CD14-positive monocyte (primary cell): ENCODE results near the gene PATZ1. TPM values are rescaled to one million over a fixed set of nuclear protein-coding genes. Genes with fewer than 3 reads are reported as not detected.

Source experiments
- DNase-seq, 3 donors: peaks; one replicate each; pipeline ENCODE4 v3.0.0-alpha.2; 2011 to 2022
- H2AFZ ChIP-seq: 2 replicates; pipeline ENCODE4 v1.6.0; 2012; ENCODE audit warnings: mild to moderate bottlenecking, low read depth, low read length, inconsistent platforms; ENCODE audit not compliant: insufficient read depth, poor library complexity, severe bottlenecking
- H3K27ac ChIP-seq, 2 donors: 1 replicate in 1 of 2; 2 replicates in 1 of 2; pipeline ENCODE4 v1.5.1; 2012 to 2013; ENCODE audit warnings: low read length in 2 of 2, control low read depth in 1 of 2, inconsistent platforms in 1 of 2, low read depth in 1 of 2, mild to moderate bottlenecking in 1 of 2
- H3K27me3 ChIP-seq, 2 donors: one replicate each; pipeline versions ENCODE4 v1.6.0 to v1.6.1; 2011 to 2013; ENCODE audit warnings: low read length in 2 of 2; ENCODE audit not compliant: control insufficient read depth in 2 of 2, insufficient read depth in 2 of 2
- H3K36me3 ChIP-seq, 2 donors: replicated peaks in 1 of 2; 1 replicate in 1 of 2; 2 replicates in 1 of 2; pipeline versions ENCODE4 v1.5.1 to v1.6.1; 2012 to 2013; ENCODE audit warnings: low read length in 2 of 2, control low read depth in 1 of 2, inconsistent platforms in 1 of 2, mild to moderate bottlenecking in 1 of 2; ENCODE audit not compliant: insufficient read depth in 2 of 2, control insufficient read depth in 1 of 2
- H3K4me1 ChIP-seq, 2 donors: 1 replicate in 1 of 2; 2 replicates in 1 of 2; pipeline versions ENCODE4 v1.5.1 to v1.6.1; 2012 to 2013; ENCODE audit warnings: low read length in 2 of 2, control low read depth in 1 of 2, inconsistent platforms in 1 of 2, mild to moderate bottlenecking in 1 of 2, moderate library complexity in 1 of 2; ENCODE audit not compliant: insufficient read depth in 2 of 2, control insufficient read depth in 1 of 2
- H3K4me2 ChIP-seq: replicated peaks from 2 replicates; pipeline ENCODE3; 2012; ENCODE audit warnings: low read length, moderate library complexity, mild to moderate bottlenecking; ENCODE audit not compliant: poor library complexity, severe bottlenecking; ENCODE audit errors: extremely low read depth
- H3K4me3 ChIP-seq, 3 experiments: fragments of 200-600 bp in 1 of 3; sonication (generic) in 1 of 3; replicated peaks in 1 of 3; 1 replicate in 2 of 3; 2 replicates in 1 of 3; pipeline ENCODE4 v1.5.1; 2011 to 2013; ENCODE audit warnings: low read length in 3 of 3, mild to moderate bottlenecking in 3 of 3, control low read depth in 2 of 3, low read depth in 2 of 3, inconsistent platforms in 1 of 3, moderate library complexity in 1 of 3
- H3K79me2 ChIP-seq: 2 replicates; pipeline ENCODE4 v1.6.0; 2012; ENCODE audit warnings: mild to moderate bottlenecking, control low read depth, inconsistent platforms, low read length, moderate library complexity; ENCODE audit not compliant: insufficient read depth
- H3K9ac ChIP-seq: 2 replicates; pipeline ENCODE4 v1.6.0; 2017; ENCODE audit warnings: low read length, mild to moderate bottlenecking; ENCODE audit not compliant: insufficient read depth, poor library complexity, severe bottlenecking
- H3K9me3 ChIP-seq, 2 donors: replicated peaks in 1 of 2; 1 replicate in 1 of 2; 2 replicates in 1 of 2; pipeline versions ENCODE4 v1.5.1 to v1.6.1; 2012 to 2013; ENCODE audit warnings: low read length in 2 of 2, control low read depth in 1 of 2; ENCODE audit not compliant: control insufficient read depth in 1 of 2, insufficient read depth in 1 of 2
- H4K20me1 ChIP-seq: 2 replicates; pipeline ENCODE4 v1.6.0; 2012; ENCODE audit warnings: mild to moderate bottlenecking, low read length, control low read depth, moderate library complexity; ENCODE audit not compliant: insufficient read depth
- H3K27ac Mint-ChIP-seq, 7 donors: one replicate each; pipeline ENCODE4 v1.8.0; 2020; ENCODE audit warnings: mild to moderate bottlenecking in 7 of 7, mixed read lengths in 7 of 7, moderate library complexity in 6 of 7, inconsistent platforms in 2 of 7
- H3K27me3 Mint-ChIP-seq, 3 donors: one replicate each; pipeline ENCODE4 v1.8.0; 2021 to 2022; ENCODE audit warnings: low read depth in 3 of 3, mild to moderate bottlenecking in 3 of 3, mixed read lengths in 3 of 3, moderate library complexity in 3 of 3, inconsistent platforms in 1 of 3
- H3K36me3 Mint-ChIP-seq, 2 donors: one replicate each; pipeline ENCODE4 v1.8.0; 2020; ENCODE audit warnings: mixed read lengths in 2 of 2, inconsistent platforms in 1 of 2, mild to moderate bottlenecking in 1 of 2
- H3K4me1 Mint-ChIP-seq: one replicate; pipeline ENCODE4 v1.8.0; 2020; ENCODE audit warnings: mild to moderate bottlenecking, mixed read lengths
- H3K4me3 Mint-ChIP-seq, 2 donors: one replicate each; pipeline ENCODE4 v1.8.0; 2020; ENCODE audit warnings: mild to moderate bottlenecking in 2 of 2, mixed read lengths in 2 of 2, moderate library complexity in 1 of 2
- H3K9me3 Mint-ChIP-seq, 7 donors: one replicate each; pipeline ENCODE4 v1.8.0; 2020 to 2022; ENCODE audit warnings: mixed read lengths in 7 of 7, mild to moderate bottlenecking in 6 of 7, moderate library complexity in 6 of 7, inconsistent platforms in 2 of 7
- CTCF ChIP-seq: fragments of 200-600 bp; IDR thresholded peaks from one replicate; pipeline ENCODE4 v1.8.0; 2022; ENCODE audit warnings: antibody characterized with exemption, mild to moderate bottlenecking
- WGBS: methylation state at CpG from one replicate; pipeline ENCODE4 v1.1.5; 2013; ENCODE audit warnings: missing lambda C conversion rate; ENCODE audit not compliant: insufficient coverage; 5-methylcytosine and 5-hydroxymethylcytosine counted together
- intact Hi-C, 2 donors: fragments of 100-400 bp; cut with micrococcal nuclease; formaldehyde crosslinking; loops; one replicate each; pipeline versions ENCODE4 v1.15.0 to v1.15.1; 2023
- polyA plus RNA-seq, 3 donors: library from polyadenylated mRNA; depleted of rRNA in 1 of 3; unstranded in 2 of 3; stranded (reverse) in 1 of 3; fragments of 300-500 nt in 2 of 3; fragments of >200 nt in 1 of 3; fragmentation: Illumina TruSeq in 2 of 3; gene quantifications; 1 replicate in 2 of 3; 2 replicates in 1 of 3; pipeline ENCODE4 v1.2.3, GENCODE V29; 2012 to 2021

Gene PATZ1
- polyA plus RNA-seq, 3 donors, result 1.8 to 10.7 (median 2.0) TPM

GRCh38 chr22:31344256-31344577 is 1.9 kb downstream of the PATZ1 start:
- intact Hi-C loops, result loop anchor here in 1 of 2 donors (10.0 kb wide), 1 partner anchor 291 kb away; no protein-coding TSS in a partner anchor
- peak overlapping the region; percentile 40 for H3K9ac ChIP-seq
- WGBS, result 6% methylated on average over 11 of the region's 12 CpGs
- peak overlapping the region; percentile 97 for H3K4me2 ChIP-seq
- Mint-ChIP-seq H3K4me3 (peak overlapping the region; percentile 81 to 90), H3K27ac (peak overlapping the region in 1 of 7 donors; percentile 26), H3K36me3 (peaks cover 36 to 44% of the 10 kb centered on the region in 2 donors), H3K9me3 (no peaks in the 10 kb centered on the region), H3K27me3 (peaks cover under 1 to 3% (median 2%) of the 10 kb centered on the region in 3 donors), H3K4me1 (peaks cover 62% of the 10 kb centered on the region)
- no peaks in the 10 kb centered on the region for H3K9me3 ChIP-seq
- DNase-seq, result no peak
- peaks cover 33 to 37% of the 10 kb centered on the region in 2 donors for H3K36me3 ChIP-seq
- peaks cover 60% of the 10 kb centered on the region for H3K79me2 ChIP-seq
- peaks cover 65% of the 10 kb centered on the region for H4K20me1 ChIP-seq
- peak overlapping the region; percentile 50 for H2AFZ ChIP-seq
- peak overlapping the region in 1 of 3 experiments; percentile 86 for H3K4me3 ChIP-seq
- H3K27ac ChIP-seq, result no peak overlapping the region
- no peak for TF ChIP-seq CTCF
- peaks cover 37 to 47% of the 10 kb centered on the region in 2 donors for H3K4me1 ChIP-seq
- no peaks in the 10 kb centered on the region for H3K27me3 ChIP-seq

- Histone ChIP-seq H3K9me3 (no peaks in the 10 kb centered on the region), H4K20me1 (peaks cover 71% of the 10 kb centered on the region), H3K36me3 (peaks cover 39 to 44% of the 10 kb centered on the region in 2 donors), H3K4me3 (peak overlapping the region in 1 of 3 experiments; percentile 86), H3K79me2 (peaks cover 60% of the 10 kb centered on the region), H3K9ac (peak overlapping the region; percentile 40), H3K4me2 (peak overlapping the region; percentile 97), H3K27ac (peak overlapping the region in 1 of 2 donors; percentile 6), H3K4me1 (peaks cover 37 to 47% of the 10 kb centered on the region in 2 donors), H3K27me3 (no peaks in the 10 kb centered on the region), H2AFZ (no peak overlapping the region)
- no peak for DNase-seq
- Mint-ChIP-seq H3K27ac (peak overlapping the region in 3 of 7 donors; percentile 25 to 61 (median 37)), H3K4me3 (peak overlapping the region; percentile 81 to 90), H3K36me3 (peaks cover 41 to 51% of the 10 kb centered on the region in 2 donors), H3K4me1 (peaks cover 56% of the 10 kb centered on the region), H3K9me3 (no peaks in the 10 kb centered on the region), H3K27me3 (peaks cover 1 to 2% (median 2%) of the 10 kb centered on the region in 3 donors)
- TF ChIP-seq CTCF, result no peak
- WGBS, result 14% methylated on average over 10 of the region's 18 CpGs
- intact Hi-C loops, result loop anchor here in 1 of 2 donors (10.0 kb wide), 1 partner anchor 291 kb away; no protein-coding TSS in a partner anchor
Observed at GRCh38 chr22:31343235-31344191, 2.6 kb downstream of the PATZ1 start.
